Calu3 (cell line): ENCODE results near the gene ALKBH2. TPM values are rescaled to one million over a fixed set of nuclear protein-coding genes. Genes with fewer than 3 reads are reported as not detected.

Experiments used
- BruUV-seq: library from RNA; stranded (reverse); fragments of 400-500 nt; replicated peaks from 2 replicates; lab custom pipeline; 2021; lab: Mats Ljungman, UMichigan
- CTCF ChIA-PET: fragments of 300-600 bp; sonication (Branson Sonifier 250); formaldehyde crosslinking; loops from one replicate; lab custom pipeline; 2022; ENCODE audit warnings: antibody characterized with exemption; lab: Charles Lee
- DNase-seq: peaks from one replicate; pipeline ENCODE4 v3.0.0; 2022
- H3K27ac Mint-ChIP-seq: one replicate; pipeline ENCODE4 v1.8.0; 2022; ENCODE audit warnings: mixed read lengths; ENCODE audit not compliant: unreplicated experiment
- H3K27me3 Mint-ChIP-seq: one replicate; pipeline ENCODE4 v1.8.0; 2022; ENCODE audit warnings: mixed read lengths; ENCODE audit not compliant: unreplicated experiment
- H3K36me3 Mint-ChIP-seq: one replicate; pipeline ENCODE4 v1.8.0; 2022; ENCODE audit warnings: mild to moderate bottlenecking, moderate library complexity, mixed read lengths; ENCODE audit not compliant: insufficient read depth, unreplicated experiment
- H3K4me1 Mint-ChIP-seq: one replicate; pipeline ENCODE4 v1.8.0; 2022; ENCODE audit warnings: mild to moderate bottlenecking, low read depth, mixed read lengths; ENCODE audit not compliant: unreplicated experiment
- H3K4me3 Mint-ChIP-seq: one replicate; pipeline ENCODE4 v1.8.0; 2022; ENCODE audit warnings: mild to moderate bottlenecking, low read depth, moderate library complexity, mixed read lengths; ENCODE audit not compliant: unreplicated experiment
- H3K9me3 Mint-ChIP-seq: one replicate; pipeline ENCODE4 v1.8.0; 2022; ENCODE audit warnings: low read depth, mixed read lengths; ENCODE audit not compliant: unreplicated experiment
- CTCF ChIP-seq: fragments of 200-600 bp; IDR thresholded peaks from one replicate; pipeline ENCODE4 v1.8.0; 2022; ENCODE audit warnings: antibody characterized with exemption; ENCODE audit not compliant: unreplicated experiment
- intact Hi-C: fragments of 100-400 bp; cut with micrococcal nuclease; formaldehyde crosslinking; loops from one replicate; pipeline ENCODE4 v1.10.0; 2022; ENCODE audit not compliant: unreplicated experiment
- total RNA-seq: library from RNA; stranded (reverse); gene quantifications from 2 replicates; pipeline ENCODE4 v1.2.3, GENCODE V29; 2022

ALKBH2 gene
- total RNA-seq, 1 experiment from 2014 or later: 43.1 TPM

- H3K4me3 Mint-ChIP-seq: no peak overlapping the region
- no peak for DNase-seq
- intact Hi-C loops: loop anchor here (2.0 kb wide), 1 partner anchor 271 kb away; no protein-coding TSS in a partner anchor
- H3K36me3 Mint-ChIP-seq: peaks cover 9% of the 10 kb centered on the region
- no peak overlapping the region for H3K27ac Mint-ChIP-seq
- no TSS peak for BruUV-seq
- peaks cover 17% of the 10 kb centered on the region for H3K4me1 Mint-ChIP-seq
- CTCF ChIA-PET: no interaction called here
- H3K27me3 Mint-ChIP-seq: no peaks in the 10 kb centered on the region
- H3K9me3 Mint-ChIP-seq: no peaks in the 10 kb centered on the region
- TF ChIP-seq CTCF: no peak
These were observed 20.5 kb upstream of the ALKBH2 start for GRCh38 chr12:109113661-109114321.

DNA sequence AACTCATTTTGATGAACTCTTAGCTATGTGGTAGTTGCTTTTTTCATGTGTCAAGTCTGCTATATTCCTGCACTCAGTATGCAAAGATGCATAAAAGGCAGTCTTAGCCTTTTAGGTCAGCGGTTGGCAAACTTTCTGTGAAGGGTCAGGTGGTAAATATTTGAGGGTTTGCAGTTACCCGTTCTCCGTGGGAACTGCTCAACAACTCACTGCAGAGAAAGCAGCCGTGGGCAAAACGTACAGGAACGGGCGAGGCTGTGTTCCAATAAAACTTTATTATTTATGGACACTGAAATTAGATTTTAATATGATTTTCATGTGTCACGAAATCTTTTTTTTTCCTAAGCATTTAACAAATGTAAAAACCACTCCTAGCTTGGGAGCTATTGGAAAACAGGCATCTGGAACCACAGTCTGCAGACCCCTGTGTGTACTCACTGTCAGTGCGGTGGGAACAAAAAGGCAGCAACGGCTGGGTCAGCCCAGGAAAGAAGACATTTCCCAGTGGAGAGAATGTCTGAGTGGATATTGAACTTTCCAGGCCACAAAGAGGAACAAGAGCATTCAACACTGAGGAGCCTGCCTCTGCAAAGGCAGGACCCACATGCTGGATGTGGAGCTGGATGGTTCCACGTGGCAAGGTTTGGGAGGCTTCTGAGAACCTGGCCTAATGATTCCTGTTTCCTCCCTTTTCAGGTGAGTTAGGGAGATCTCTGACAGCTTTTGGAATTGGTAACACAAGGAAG, 19.6 kb upstream of the ALKBH2 start:
- no peaks in the 10 kb centered on the region for H3K9me3 Mint-ChIP-seq
- H3K36me3 Mint-ChIP-seq: peaks cover 12% of the 10 kb centered on the region
- TF ChIP-seq CTCF: no peak
- no peaks in the 10 kb centered on the region for H3K27me3 Mint-ChIP-seq
- intact Hi-C loops: loop anchor here (2.0 kb wide), 1 partner anchor 272 kb away; no protein-coding TSS in a partner anchor
- H3K27ac Mint-ChIP-seq: no peak overlapping the region
- no peak overlapping the region for H3K4me3 Mint-ChIP-seq
- BruUV-seq: no TSS peak
- CTCF ChIA-PET: interaction anchor here (0.7 to 1.5 kb wide), 2 partner anchors 41 to 272 kb away, joined by 3 to 16 read pairs; no protein-coding TSS in a partner anchor
- DNase-seq: no peak
- H3K4me1 Mint-ChIP-seq: peaks cover 17% of the 10 kb centered on the region

DNA sequence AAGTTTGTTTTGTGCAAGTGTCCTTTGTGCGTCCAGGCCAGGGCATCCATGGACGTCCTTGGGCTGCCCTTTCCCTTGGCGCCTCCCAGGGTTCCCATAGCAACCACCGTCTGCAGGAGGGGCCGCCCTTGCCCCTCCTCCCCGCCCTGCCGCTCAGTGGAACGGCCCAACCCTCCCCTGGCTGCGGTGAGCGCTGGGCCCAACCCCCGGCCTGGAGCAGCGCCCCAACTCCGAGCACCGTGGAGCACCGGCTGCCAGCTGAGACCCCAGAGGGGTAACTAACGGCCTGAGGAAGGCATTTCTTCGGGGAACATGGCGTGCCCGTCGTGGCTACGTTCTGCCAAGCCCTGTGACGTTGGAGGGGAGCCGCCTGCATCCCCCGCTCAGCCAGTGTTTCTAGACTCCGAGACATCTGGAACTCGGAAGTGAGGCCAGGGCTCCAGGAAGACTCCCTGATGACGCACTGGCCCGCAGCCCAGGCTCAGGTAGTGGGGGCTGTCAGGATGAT, 17.8 kb upstream of the ALKBH2 start:
- no peak for TF ChIP-seq CTCF
- H3K27me3 Mint-ChIP-seq: no peaks in the 10 kb centered on the region
- intact Hi-C loops: no loop called here
- peaks cover 20% of the 10 kb centered on the region for H3K36me3 Mint-ChIP-seq
- peak overlapping the region; percentile 69 for H3K4me3 Mint-ChIP-seq
- CTCF ChIA-PET: interaction anchor here (0.5 to 1.5 kb wide), 2 partner anchors 274 to 929 kb away, joined by 3 to 16 read pairs; no protein-coding TSS in a partner anchor
- no TSS peak for BruUV-seq
- DNase-seq: peak; percentile 64
- H3K9me3 Mint-ChIP-seq: no peaks in the 10 kb centered on the region
- peaks cover 16% of the 10 kb centered on the region for H3K4me1 Mint-ChIP-seq
- peak overlapping the region; percentile 50 for H3K27ac Mint-ChIP-seq

- H3K4me3 Mint-ChIP-seq: no peak overlapping the region
- intact Hi-C loops: no loop called here
- peaks cover 9% of the 10 kb centered on the region for H3K4me1 Mint-ChIP-seq
- DNase-seq: no peak
- H3K27ac Mint-ChIP-seq: peak overlapping the region; percentile 13
- CTCF ChIA-PET: interaction anchor here (0.6 to 0.7 kb wide), 2 partner anchors 20 to 305 kb away, joined by 4 to 5 read pairs; no protein-coding TSS in a partner anchor
- TF ChIP-seq CTCF: no peak
- H3K36me3 Mint-ChIP-seq: peaks cover 27% of the 10 kb centered on the region
- no TSS peak for BruUV-seq
- no peaks in the 10 kb centered on the region for H3K9me3 Mint-ChIP-seq
- no peaks in the 10 kb centered on the region for H3K27me3 Mint-ChIP-seq
These were observed 16.6 kb upstream of the ALKBH2 start for GRCh38 chr12:109109746-109110350.
